Upper lobe of left lung (tissue), 4 donors: ENCODE data around the gene SLC7A6.

Experiments
- CTCF ChIP-seq, 6 experiments: fragments of 450-650 bp in 4 of 6; fragments of 200-600 bp in 2 of 6; sonication (generic) in 2 of 6; IDR thresholded peaks; one replicate each; pipeline ENCODE4 v1.5.1; 2016 to 2019; ENCODE audit warnings: antibody characterized with exemption in 6 of 6
- EP300 ChIP-seq, 4 donors: sonication (generic); formaldehyde crosslinking; IDR thresholded peaks; one replicate each; pipeline ENCODE4 v1.5.1; 2017; ENCODE audit warnings: antibody characterized with exemption in 4 of 4, control low read depth in 2 of 4
- POLR2A ChIP-seq, 4 donors: fragments of 450-650 bp; IDR thresholded peaks; one replicate each; pipeline ENCODE4 v1.5.1; 2016 to 2017; ENCODE audit warnings: antibody characterized with exemption in 4 of 4, mild to moderate bottlenecking in 2 of 4
- POLR2AphosphoS5 ChIP-seq, 2 donors: sonication (generic); formaldehyde crosslinking; IDR thresholded peaks; one replicate each; pipeline ENCODE4 v1.5.1; 2017; ENCODE audit warnings: antibody characterized with exemption in 2 of 2

- no peak for TF ChIP-seq POLR2A (IDR thresholded peaks at IDR 0.05)
- no peak for TF ChIP-seq CTCF (IDR thresholded peaks at IDR 0.05)
- TF ChIP-seq POLR2AphosphoS5 (IDR thresholded peaks at IDR 0.05) = no peak
- TF ChIP-seq EP300 (IDR thresholded peaks at IDR 0.05) = no peak
Observed at GRCh38 chr16:68263559-68264127, 683 bp upstream of the SLC7A6 start.
